Tibial artery (tissue), 4 donors: ENCODE results near the gene RFC5.

Source experiments
- DNase-seq, 2 donors: peaks; one replicate each; pipeline ENCODE4 v3.0.0-alpha.2; 2019
- H3K27ac ChIP-seq, 2 donors: fragments of 200-600 bp; sonication (generic) in 1 of 2; 1 replicate in 1 of 2; 2 replicates in 1 of 2; pipeline ENCODE4 v1.5.1; 2018 to 2019; ENCODE audit warnings: mild to moderate bottlenecking in 1 of 2
- H3K27me3 ChIP-seq, 2 donors: fragments of 200-600 bp; sonication (generic) in 1 of 2; one replicate each; pipeline versions ENCODE4 v1.5.1 to v1.6.0; 2016 to 2019
- H3K36me3 ChIP-seq, 3 donors: fragments of 200-600 bp; sonication (generic) in 2 of 3; one replicate each; pipeline ENCODE4 v1.5.1; 2016 to 2019; ENCODE audit warnings: mild to moderate bottlenecking in 2 of 3
- H3K4me1 ChIP-seq, 4 donors: fragments of 200-600 bp; sonication (generic) in 2 of 4; 1 replicate in 3 of 4; 2 replicates in 1 of 4; pipeline ENCODE4 v1.5.1; 2016 to 2019
- H3K4me3 ChIP-seq, 2 donors: fragments of 200-600 bp; sonication (generic) in 1 of 2; 1 replicate in 1 of 2; 2 replicates in 1 of 2; pipeline ENCODE4 v1.5.1; 2018 to 2019; ENCODE audit warnings: mild to moderate bottlenecking in 2 of 2
- H3K9me3 ChIP-seq, 3 donors: fragments of 200-600 bp; sonication (generic) in 1 of 3; one replicate each; pipeline ENCODE4 v1.5.1; 2016 to 2019
- CTCF ChIP-seq, 2 experiments: fragments of 200-600 bp in 1 of 2; fragments of 450-650 bp in 1 of 2; IDR thresholded peaks; one replicate each; pipeline ENCODE4 v1.5.1; 2017 to 2019; ENCODE audit warnings: antibody characterized with exemption in 2 of 2, mild to moderate bottlenecking in 1 of 2, moderate library complexity in 1 of 2
- intact Hi-C: fragments of 100-400 bp; cut with DNase I; formaldehyde crosslinking; loops from one replicate; pipeline ENCODE4 v1.15.0; 2023; ENCODE audit warnings: low total_unique reads

Gene RFC5

GRCh38 chr12:117970334-117970733 is 46.2 kb upstream of the RFC5 start:
- no peak for DNase-seq

GRCh38 chr12:117972301-117972700 is 44.2 kb upstream of the RFC5 start:
- H3K27me3 ChIP-seq: peaks cover 0 to 24% of the 10 kb centered on the region in 2 donors
- TF ChIP-seq CTCF (IDR thresholded peaks at IDR 0.05): no peak

More at GRCh38 chr12:117970334-117970733, 46.2 kb upstream of the RFC5 start:
- Histone ChIP-seq H3K27ac (no peak overlapping the region), H3K36me3 (no peaks in the 10 kb centered on the region), H3K4me1 (peaks cover 0 to 11% (median 6%) of the 10 kb centered on the region in 4 donors), H3K4me3 (no peak overlapping the region), H3K9me3 (peaks cover 0 to 15% (median 14%) of the 10 kb centered on the region in 3 donors), H3K27me3 (peaks cover 0 to 41% of the 10 kb centered on the region in 2 donors)
- no peak for TF ChIP-seq CTCF (IDR thresholded peaks at IDR 0.05)
- intact Hi-C loops: no loop called here

GRCh38 chr12:117975006-117975405 is 41.5 kb upstream of the RFC5 start:
- peaks cover 0 to 15% (median 14%) of the 10 kb centered on the region in 3 donors for H3K9me3 ChIP-seq
- H3K27ac ChIP-seq: no peak overlapping the region
- H3K36me3 ChIP-seq: no peaks in the 10 kb centered on the region
- no peak for TF ChIP-seq CTCF (IDR thresholded peaks at IDR 0.05)
- no peak for DNase-seq
- no peaks in the 10 kb centered on the region for H3K27me3 ChIP-seq
- H3K4me3 ChIP-seq: no peak overlapping the region
- H3K4me1 ChIP-seq: no peaks in the 10 kb centered on the region
- intact Hi-C loops: no loop called here

More at GRCh38 chr12:117972301-117972700, 44.2 kb upstream of the RFC5 start:
- no peak overlapping the region for H3K4me3 ChIP-seq
- no peak for DNase-seq
- H3K4me1 ChIP-seq: peaks cover 0 to 11% (median 6%) of the 10 kb centered on the region in 4 donors
- intact Hi-C loops: no loop called here
- H3K36me3 ChIP-seq: no peaks in the 10 kb centered on the region
- no peak overlapping the region for H3K27ac ChIP-seq
- peaks cover 0 to 15% (median 14%) of the 10 kb centered on the region in 3 donors for H3K9me3 ChIP-seq

GRCh38 chr12:117977373-117977772 is 39.1 kb upstream of the RFC5 start:
- Histone ChIP-seq H3K36me3 (no peaks in the 10 kb centered on the region), H3K27ac (no peak overlapping the region), H3K4me3 (no peak overlapping the region), H3K4me1 (no peaks in the 10 kb centered on the region), H3K9me3 (peaks cover 0 to 4% (median 0%) of the 10 kb centered on the region in 3 donors), H3K27me3 (no peaks in the 10 kb centered on the region)
- intact Hi-C loops: no loop called here
- no peak for TF ChIP-seq CTCF (IDR thresholded peaks at IDR 0.05)
- no peak for DNase-seq

- no peak for TF ChIP-seq CTCF (IDR thresholded peaks at IDR 0.05)
- Histone ChIP-seq H3K9me3 (no peaks in the 10 kb centered on the region), H3K4me3 (no peak overlapping the region), H3K4me1 (no peaks in the 10 kb centered on the region), H3K27me3 (peaks cover 0 to 5% of the 10 kb centered on the region in 2 donors), H3K36me3 (no peaks in the 10 kb centered on the region), H3K27ac (no peak overlapping the region)
- no peak for DNase-seq
- intact Hi-C loops: no loop called here
Measured at GRCh38 chr12:117980616-117981015, 35.9 kb upstream of the RFC5 start.

- no peak for TF ChIP-seq CTCF (IDR thresholded peaks at IDR 0.05)
- Histone ChIP-seq H3K4me1 (no peaks in the 10 kb centered on the region), H3K36me3 (no peaks in the 10 kb centered on the region), H3K27me3 (peaks cover 0 to 7% of the 10 kb centered on the region in 2 donors), H3K9me3 (no peaks in the 10 kb centered on the region), H3K4me3 (no peak overlapping the region), H3K27ac (no peak overlapping the region)
- no peak for DNase-seq
- intact Hi-C loops: no loop called here
Measured at GRCh38 chr12:117981267-117981666, 35.2 kb upstream of the RFC5 start.
